Brain microvascular endothelial cell (primary cell): ENCODE results near the gene SIK3.

Experiments used
- DNase-seq: peaks from one replicate; pipeline ENCODE4 v3.0.0-alpha.2; 2020
- H3K27ac ChIP-seq: fragments of 250-450 bp; sonication (Bioruptor Pico); 2 replicates; pipeline ENCODE4 v1.5.1; 2020; ENCODE audit warnings: mild to moderate bottlenecking, moderate library complexity
- H3K27me3 ChIP-seq: fragments of 250-450 bp; sonication (Bioruptor Pico); replicated peaks from 2 replicates; pipeline ENCODE4 v1.5.1; 2020; ENCODE audit warnings: mild to moderate bottlenecking
- H3K36me3 ChIP-seq: fragments of 250-450 bp; sonication (Bioruptor Pico); replicated peaks from 2 replicates; pipeline ENCODE4 v1.5.1; 2020; ENCODE audit warnings: mild to moderate bottlenecking
- H3K4me3 ChIP-seq: 2 replicates; pipeline ENCODE4 v1.5.1; 2011; ENCODE audit warnings: low read depth, mild to moderate bottlenecking, control low read depth, low read length, moderate library complexity
- CTCF ChIP-seq: IDR thresholded peaks from 2 replicates; pipeline ENCODE4 v1.5.1; 2011; ENCODE audit warnings: low read depth, mild to moderate bottlenecking, moderate library complexity, low read length, control low read depth, inconsistent platforms; ENCODE audit errors: missing control alignments
- in situ Hi-C: cut with HindIII; loops from 2 replicates; pipeline ENCODE4 v1.10.0; 2017; ENCODE audit warnings: low sequenced_read_pairs, low pct_ligation_motif_present

The SIK3 gene

GRCh38 chr11:116814502-116814901, 283.7 kb downstream of the SIK3 start:
- Histone ChIP-seq H3K27ac (no peak overlapping the region), H3K36me3 (no peaks in the 10 kb centered on the region), H3K4me3 (no peak overlapping the region), H3K27me3 (no peaks in the 10 kb centered on the region)
- in situ Hi-C loops: no loop called here
- TF ChIP-seq CTCF: no peak
- DNase-seq: no peak

GRCh38 chr11:116813781-116814471, 284.3 kb downstream of the SIK3 start:
- no peak for DNase-seq
- no peak overlapping the region for H3K4me3 ChIP-seq
- no peak overlapping the region for H3K27ac ChIP-seq
- in situ Hi-C loops: no loop called here
- H3K36me3 ChIP-seq: no peaks in the 10 kb centered on the region
- H3K27me3 ChIP-seq: no peaks in the 10 kb centered on the region
- no peak for TF ChIP-seq CTCF

GRCh38 chr11:116813170-116813569, 285.1 kb downstream of the SIK3 start:
- in situ Hi-C loops: no loop called here
- Histone ChIP-seq H3K27ac (no peak overlapping the region), H3K27me3 (no peaks in the 10 kb centered on the region), H3K4me3 (no peak overlapping the region), H3K36me3 (no peaks in the 10 kb centered on the region)
- no peak for DNase-seq
- TF ChIP-seq CTCF: no peak

- in situ Hi-C loops: no loop called here
- H3K4me3 ChIP-seq: no peak overlapping the region
- DNase-seq: no peak
- H3K27me3 ChIP-seq: no peaks in the 10 kb centered on the region
- H3K36me3 ChIP-seq: no peaks in the 10 kb centered on the region
- H3K27ac ChIP-seq: no peak overlapping the region
- TF ChIP-seq CTCF: no peak
Measured at GRCh38 chr11:116812109-116812508, 286.1 kb downstream of the SIK3 start.

GRCh38 chr11:116811194-116811593, 287.0 kb downstream of the SIK3 start:
- no peak for DNase-seq
- TF ChIP-seq CTCF: no peak
- no peaks in the 10 kb centered on the region for H3K36me3 ChIP-seq
- H3K4me3 ChIP-seq: no peak overlapping the region
- no peaks in the 10 kb centered on the region for H3K27me3 ChIP-seq
- in situ Hi-C loops: no loop called here
- no peak overlapping the region for H3K27ac ChIP-seq
